ENCODE data around the gene RNU5D-1. TPM values are rescaled to one million over a fixed set of nuclear protein-coding genes. Genes with fewer than 3 reads are reported as not detected.
A peak's percentile ranks its signal among the peaks of the same experiment; 100 is the strongest.

RNU5D-1 gene
- total and polyA plus RNA-seq, 2 of the 13 experiments (the other 11 are each of a cell fraction or from before 2014, with no cell fraction given) = 165 TPM; not detected in 1

- TF ChIP-seq RXRA (CRISPR knock-in tag; IDR thresholded peaks at IDR 0.05) = peak; percentile 49; the same call in 1 of the 2 replicates
- TF ChIP-seq KMT2A (CRISPR knock-in tag; IDR thresholded peaks at IDR 0.05) = peak; percentile 80
- TF ChIP-seq, protein P1, sequence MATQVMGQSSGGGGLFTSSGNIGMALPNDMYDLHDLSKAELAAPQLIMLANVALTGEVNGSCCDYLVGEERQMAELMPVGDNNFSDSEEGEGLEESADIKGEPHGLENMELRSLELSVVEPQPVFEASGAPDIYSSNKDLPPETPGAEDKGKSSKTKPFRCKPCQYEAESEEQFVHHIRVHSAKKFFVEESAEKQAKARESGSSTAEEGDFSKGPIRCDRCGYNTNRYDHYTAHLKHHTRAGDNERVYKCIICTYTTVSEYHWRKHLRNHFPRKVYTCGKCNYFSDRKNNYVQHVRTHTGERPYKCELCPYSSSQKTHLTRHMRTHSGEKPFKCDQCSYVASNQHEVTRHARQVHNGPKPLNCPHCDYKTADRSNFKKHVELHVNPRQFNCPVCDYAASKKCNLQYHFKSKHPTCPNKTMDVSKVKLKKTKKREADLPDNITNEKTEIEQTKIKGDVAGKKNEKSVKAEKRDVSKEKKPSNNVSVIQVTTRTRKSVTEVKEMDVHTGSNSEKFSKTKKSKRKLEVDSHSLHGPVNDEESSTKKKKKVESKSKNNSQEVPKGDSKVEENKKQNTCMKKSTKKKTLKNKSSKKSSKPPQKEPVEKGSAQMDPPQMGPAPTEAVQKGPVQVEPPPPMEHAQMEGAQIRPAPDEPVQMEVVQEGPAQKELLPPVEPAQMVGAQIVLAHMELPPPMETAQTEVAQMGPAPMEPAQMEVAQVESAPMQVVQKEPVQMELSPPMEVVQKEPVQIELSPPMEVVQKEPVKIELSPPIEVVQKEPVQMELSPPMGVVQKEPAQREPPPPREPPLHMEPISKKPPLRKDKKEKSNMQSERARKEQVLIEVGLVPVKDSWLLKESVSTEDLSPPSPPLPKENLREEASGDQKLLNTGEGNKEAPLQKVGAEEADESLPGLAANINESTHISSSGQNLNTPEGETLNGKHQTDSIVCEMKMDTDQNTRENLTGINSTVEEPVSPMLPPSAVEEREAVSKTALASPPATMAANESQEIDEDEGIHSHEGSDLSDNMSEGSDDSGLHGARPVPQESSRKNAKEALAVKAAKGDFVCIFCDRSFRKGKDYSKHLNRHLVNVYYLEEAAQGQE (IDR thresholded peaks at IDR 0.05; ENCODE audit: borderline replicate concordance in 1 of 2, low read depth in 1 of 2, low read length in 2 of 2) = no peak
- no peak for TF ChIP-seq HOXD1 (CRISPR knock-in tag; IDR thresholded peaks at IDR 0.05)
- TF ChIP-seq ZNF292 (CRISPR knock-in tag; IDR thresholded peaks at IDR 0.05; ENCODE audit: borderline replicate concordance, low read depth) = no peak
- peak; percentile 16; the same call in 1 of the 2 replicates for TF ChIP-seq HCFC1 (IDR thresholded peaks at IDR 0.05; ENCODE audit: low read depth, low read length)
- peak; percentile 81 for TF ChIP-seq SALL2 (CRISPR knock-in tag; IDR thresholded peaks at IDR 0.05)
- no peak for TF ChIP-seq MED8 (CRISPR knock-in tag; IDR thresholded peaks at IDR 0.05; ENCODE audit: insufficient replicate concordance)
- TF ChIP-seq, protein P2, sequence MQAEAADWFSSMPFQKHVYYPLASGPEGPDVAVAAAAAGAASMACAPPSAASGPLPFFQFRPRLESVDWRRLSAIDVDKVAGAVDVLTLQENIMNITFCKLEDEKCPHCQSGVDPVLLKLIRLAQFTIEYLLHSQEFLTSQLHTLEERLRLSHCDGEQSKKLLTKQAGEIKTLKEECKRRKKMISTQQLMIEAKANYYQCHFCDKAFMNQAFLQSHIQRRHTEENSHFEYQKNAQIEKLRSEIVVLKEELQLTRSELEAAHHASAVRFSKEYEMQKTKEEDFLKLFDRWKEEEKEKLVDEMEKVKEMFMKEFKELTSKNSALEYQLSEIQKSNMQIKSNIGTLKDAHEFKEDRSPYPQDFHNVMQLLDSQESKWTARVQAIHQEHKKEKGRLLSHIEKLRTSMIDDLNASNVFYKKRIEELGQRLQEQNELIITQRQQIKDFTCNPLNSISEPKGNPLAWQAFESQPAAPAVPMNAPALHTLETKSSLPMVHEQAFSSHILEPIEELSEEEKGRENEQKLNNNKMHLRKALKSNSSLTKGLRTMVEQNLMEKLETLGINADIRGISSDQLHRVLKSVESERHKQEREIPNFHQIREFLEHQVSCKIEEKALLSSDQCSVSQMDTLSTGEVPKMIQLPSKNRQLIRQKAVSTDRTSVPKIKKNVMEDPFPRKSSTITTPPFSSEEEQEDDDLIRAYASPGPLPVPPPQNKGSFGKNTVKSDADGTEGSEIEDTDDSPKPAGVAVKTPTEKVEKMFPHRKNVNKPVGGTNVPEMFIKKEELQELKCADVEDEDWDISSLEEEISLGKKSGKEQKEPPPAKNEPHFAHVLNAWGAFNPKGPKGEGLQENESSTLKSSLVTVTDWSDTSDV (CRISPR knock-in tag; IDR thresholded peaks at IDR 0.05) = no peak
- TF ChIP-seq TRIM22 (IDR thresholded peaks at IDR 0.05) = no peak
- TF ChIP-seq ZNF331 (CRISPR knock-in tag; IDR thresholded peaks at IDR 0.05) = peak; percentile 71
- peak; percentile 85 for TF ChIP-seq THAP11 (CRISPR knock-in tag; IDR thresholded peaks at IDR 0.05)
- TF ChIP-seq NFIC (IDR thresholded peaks at IDR 0.05; ENCODE audit: low read length) = no peak
- TF ChIP-seq, protein P3, sequence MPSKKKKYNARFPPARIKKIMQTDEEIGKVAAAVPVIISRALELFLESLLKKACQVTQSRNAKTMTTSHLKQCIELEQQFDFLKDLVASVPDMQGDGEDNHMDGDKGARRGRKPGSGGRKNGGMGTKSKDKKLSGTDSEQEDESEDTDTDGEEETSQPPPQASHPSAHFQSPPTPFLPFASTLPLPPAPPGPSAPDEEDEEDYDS (CRISPR knock-in tag; IDR thresholded peaks at IDR 0.05) = peak; percentile 92
- TF ChIP-seq JUND (CRISPR knock-in tag; IDR thresholded peaks at IDR 0.05) = no peak
- TF ChIP-seq ZNF704 (CRISPR knock-in tag; IDR thresholded peaks at IDR 0.05; ENCODE audit: borderline replicate concordance) = peak; percentile 75; the same call in 1 of the 2 replicates
- peak; percentile 91 for TF ChIP-seq ZNF501 (CRISPR knock-in tag; IDR thresholded peaks at IDR 0.05)
- peak; percentile 38 for TF ChIP-seq RBM39 (IDR thresholded peaks at IDR 0.05; ENCODE audit: low read depth, low read length, poor library complexity, severe bottlenecking)
- no peak for TF ChIP-seq XBP1 (CRISPR knock-in tag; IDR thresholded peaks at IDR 0.05)
- 0 out of 2 replicates have a peak, but pooled peaks have one; percentile 26 for TF ChIP-seq ZNF543 (CRISPR knock-in tag; IDR thresholded peaks at IDR 0.05)
Measured at GRCh38 chr1:44739307-44740178, 8.6 kb upstream of the RNU5D-1 start, which contains the start of gene KIF2C (continued).

Data from HepG2 (cell line).